HEK293 (cell line): ENCODE results near the gene SGPL1.

ENCODE experiments used
- CTCF ChIA-PET: fragments of 350-600 bp; formaldehyde crosslinking; extraction: SDS; loops from one replicate; lab custom pipeline; 2021; ENCODE audit warnings: antibody characterized with exemption; lab: Yijun Ruan, JAX
- POLR2A ChIA-PET: fragments of 300-600 bp; formaldehyde crosslinking; extraction: SDS; loops from one replicate; lab custom pipeline; 2020; ENCODE audit warnings: antibody characterized with exemption, inconsistent platforms; lab: Yijun Ruan, JAX
- H3K27ac ChIP-seq: fragments of 200-500 bp; sonication (Bioruptor generic); 2 replicates; pipeline ENCODE4 v1.5.1; 2014; ENCODE audit warnings: low read depth, low read length, control low read depth, inconsistent platforms; ENCODE audit errors: extremely low read depth
- H3K36me3 ChIP-seq, 2 experiments: fragments of 200-500 bp in 1 of 2; sonication (Bioruptor generic) in 1 of 2; 1 replicate in 1 of 2; 2 replicates in 1 of 2; pipeline ENCODE4 v1.5.1; 2014 to 2017; ENCODE audit warnings: inconsistent platforms in 2 of 2, low read length in 2 of 2; ENCODE audit not compliant: control insufficient read depth in 2 of 2, insufficient read depth in 1 of 2
- H3K4me1 ChIP-seq: fragments of 200-500 bp; sonication (Bioruptor generic); 2 replicates; pipeline ENCODE4 v1.5.1; 2014; ENCODE audit warnings: mild to moderate bottlenecking, low read length, inconsistent platforms; ENCODE audit not compliant: control insufficient read depth, insufficient read depth
- H3K4me3 ChIP-seq: 2 replicates; pipeline ENCODE4 v1.5.1; 2011; ENCODE audit warnings: low read depth, mild to moderate bottlenecking, control low read depth, low read length, moderate library complexity
- H3K9me3 ChIP-seq: fragments of 200-500 bp; sonication (Bioruptor generic); 2 replicates; pipeline ENCODE4 v1.5.1; 2014; ENCODE audit warnings: low read depth, low read length, inconsistent platforms; ENCODE audit not compliant: control insufficient read depth, insufficient read depth
- FEZF1 ChIP-seq: fragments of 450-650 bp; formaldehyde crosslinking; IDR thresholded peaks from 2 replicates; pipeline ENCODE4 v1.5.1; 2016; ENCODE audit warnings: missing biosample characterization, missing genetic modification characterization
- KLF8 ChIP-seq: fragments of 450-650 bp; formaldehyde crosslinking; IDR thresholded peaks from 2 replicates; pipeline ENCODE4 v1.5.1; 2016; ENCODE audit warnings: missing biosample characterization, missing genetic modification characterization
- SCRT1 ChIP-seq: fragments of 450-650 bp; formaldehyde crosslinking; IDR thresholded peaks from 2 replicates; pipeline ENCODE4 v1.5.1; 2016; ENCODE audit warnings: missing biosample characterization, missing genetic modification characterization, borderline replicate concordance
- TCF7L2 ChIP-seq: IDR thresholded peaks from 2 replicates; pipeline ENCODE4 v1.6.1; 2011; ENCODE audit warnings: low read depth, mild to moderate bottlenecking, inconsistent platforms, low read length, moderate library complexity, borderline replicate concordance
- TRIM28 ChIP-seq: IDR thresholded peaks from 2 replicates; pipeline ENCODE4 v1.6.1; 2011; ENCODE audit warnings: low read length, control low read depth, borderline replicate concordance
- ZBTB17 ChIP-seq: fragments of 450-650 bp; formaldehyde crosslinking; IDR thresholded peaks from 2 replicates; pipeline ENCODE4 v1.5.1; 2016; ENCODE audit warnings: missing biosample characterization, missing genetic modification characterization
- ZNF132 ChIP-seq: fragments of 450-650 bp; formaldehyde crosslinking; IDR thresholded peaks from 2 replicates; pipeline ENCODE4 v1.5.1; 2017; ENCODE audit warnings: missing biosample characterization, missing genetic modification characterization, borderline replicate concordance
- ZNF174 ChIP-seq: fragments of 450-650 bp; formaldehyde crosslinking; IDR thresholded peaks from 2 replicates; pipeline ENCODE4 v1.5.0; 2017; ENCODE audit warnings: missing biosample characterization, mild to moderate bottlenecking, missing genetic modification characterization
- ZNF202 ChIP-seq: fragments of 450-650 bp; formaldehyde crosslinking; IDR thresholded peaks from 2 replicates; pipeline ENCODE4 v1.5.1; 2016; ENCODE audit warnings: missing biosample characterization, missing genetic modification characterization, borderline replicate concordance
- ZNF223 ChIP-seq: fragments of 450-650 bp; formaldehyde crosslinking; IDR thresholded peaks from 2 replicates; pipeline ENCODE4 v1.5.1; 2016; ENCODE audit warnings: missing biosample characterization, missing genetic modification characterization
- ZNF266 ChIP-seq: fragments of 450-650 bp; formaldehyde crosslinking; IDR thresholded peaks from 2 replicates; pipeline ENCODE4 v1.5.1; 2016; ENCODE audit warnings: missing biosample characterization, missing genetic modification characterization, low read depth
- ZNF302 ChIP-seq: fragments of 450-650 bp; formaldehyde crosslinking; IDR thresholded peaks from 2 replicates; pipeline ENCODE4 v1.5.1; 2016; ENCODE audit warnings: missing biosample characterization, missing genetic modification characterization, low read depth
- ZNF311 ChIP-seq: fragments of 450-650 bp; formaldehyde crosslinking; IDR thresholded peaks from 2 replicates; pipeline ENCODE4 v1.5.1; 2017; ENCODE audit warnings: missing biosample characterization, missing genetic modification characterization, borderline replicate concordance
- ZNF335 ChIP-seq: fragments of 450-650 bp; formaldehyde crosslinking; conservative IDR thresholded peaks from 2 replicates; pipeline ENCODE4 v1.5.1; 2016; ENCODE audit warnings: missing biosample characterization, missing genetic modification characterization
- ZNF366 ChIP-seq: fragments of 450-650 bp; formaldehyde crosslinking; conservative IDR thresholded peaks from 2 replicates; pipeline ENCODE4 v1.5.1; 2016; ENCODE audit warnings: missing biosample characterization, missing genetic modification characterization
- ZNF37A ChIP-seq: fragments of 450-650 bp; IDR thresholded peaks from 2 replicates; pipeline ENCODE4 v1.5.1; 2018; ENCODE audit warnings: missing biosample characterization, missing genetic modification characterization
- ZNF585B ChIP-seq: fragments of 450-650 bp; formaldehyde crosslinking; IDR thresholded peaks from 2 replicates; pipeline ENCODE4 v1.5.1; 2016; ENCODE audit warnings: missing biosample characterization, missing genetic modification characterization
- ZNF610 ChIP-seq: fragments of 450-650 bp; formaldehyde crosslinking; IDR thresholded peaks from 2 replicates; pipeline ENCODE4 v1.5.1; 2016; ENCODE audit warnings: missing biosample characterization, missing genetic modification characterization, borderline replicate concordance
- ZNF626 ChIP-seq: fragments of 450-650 bp; sonication (Bioruptor Pico); formaldehyde crosslinking; IDR thresholded peaks from 2 replicates; pipeline ENCODE4 v1.5.1; 2018; ENCODE audit warnings: missing biosample characterization, missing genetic modification characterization, inconsistent platforms
- ZNF654 ChIP-seq: fragments of 450-650 bp; formaldehyde crosslinking; IDR thresholded peaks from 2 replicates; pipeline ENCODE4 v1.5.1; 2016; ENCODE audit warnings: low read depth, missing biosample characterization, missing genetic modification characterization
- ZNF664 ChIP-seq: fragments of 450-650 bp; formaldehyde crosslinking; IDR thresholded peaks from 2 replicates; pipeline ENCODE4 v1.5.1; 2016; ENCODE audit warnings: missing biosample characterization, missing genetic modification characterization
- TF ChIP-seq, protein P1 (sequence below): fragments of 450-650 bp; formaldehyde crosslinking; IDR thresholded peaks from 2 replicates; pipeline ENCODE4 v1.5.0; 2017; ENCODE audit warnings: missing biosample characterization, missing genetic modification characterization, borderline replicate concordance
- TF ChIP-seq, protein P2 (sequence below): fragments of 450-650 bp; formaldehyde crosslinking; optimal IDR thresholded peaks from 2 replicates; pipeline ENCODE3; 2016; ENCODE audit warnings: missing biosample characterization, mild to moderate bottlenecking, missing genetic modification characterization
- TF ChIP-seq, protein P3 (sequence below): fragments of 450-650 bp; formaldehyde crosslinking; IDR thresholded peaks from 2 replicates; pipeline ENCODE4 v1.5.1; 2016; ENCODE audit warnings: missing biosample characterization, missing genetic modification characterization

Gene SGPL1

DNA sequence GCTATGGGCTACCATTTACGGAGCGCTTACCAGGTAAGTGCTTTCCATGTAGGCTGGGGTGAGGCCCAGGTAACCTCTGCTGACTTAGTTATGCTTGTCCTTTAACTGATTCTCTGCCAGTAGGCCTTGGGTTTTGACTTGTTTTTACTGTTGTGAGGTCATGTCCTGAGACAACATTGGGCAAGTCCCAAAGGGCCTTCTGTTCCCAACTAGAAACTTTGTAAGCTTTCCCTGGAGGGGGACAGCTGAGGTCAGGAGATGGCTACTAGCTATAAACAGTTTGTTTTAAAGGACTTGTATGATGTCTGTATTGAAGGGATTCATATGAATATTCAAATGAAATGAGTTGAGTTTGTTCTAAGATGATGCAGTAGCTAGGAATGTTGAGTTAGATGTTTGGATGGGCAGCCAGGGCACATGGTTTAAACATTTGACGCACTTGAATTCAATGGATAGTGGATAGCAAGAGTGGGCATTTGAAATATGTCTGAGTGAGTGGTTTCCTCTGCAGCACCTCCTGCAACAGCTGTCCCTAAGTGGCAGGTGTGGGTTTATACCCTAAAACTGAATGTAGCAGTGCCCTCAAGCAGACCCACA is 10.0 kb upstream of the SGPL1 start:
- ChIA-PET CTCF (interaction anchor here (1.4 kb wide), 1 partner anchor 9 kb away, joined by 5 read pairs; no protein-coding TSS in a partner anchor), POLR2A (no interaction called here)
- H3K4me1 ChIP-seq, result no peaks in the 10 kb centered on the region
- H3K27ac ChIP-seq, result no peak overlapping the region
- no peaks in the 10 kb centered on the region for H3K36me3 ChIP-seq
- H3K9me3 ChIP-seq, result no peaks in the 10 kb centered on the region
- H3K4me3 ChIP-seq, result no peak overlapping the region
- TF ChIP-seq ZNF132 (tag by site-specific recombination), result no peak
- no peak for TF ChIP-seq ZBTB17 (tag by site-specific recombination)
- TF ChIP-seq TCF7L2, result no peak
- no peak for TF ChIP-seq ZNF202 (tag by site-specific recombination)
- TF ChIP-seq ZNF664 (tag by site-specific recombination), result no peak
- no peak for TF ChIP-seq KLF8 (tag by site-specific recombination)
- no peak for TF ChIP-seq FEZF1 (tag by site-specific recombination)

DNA sequence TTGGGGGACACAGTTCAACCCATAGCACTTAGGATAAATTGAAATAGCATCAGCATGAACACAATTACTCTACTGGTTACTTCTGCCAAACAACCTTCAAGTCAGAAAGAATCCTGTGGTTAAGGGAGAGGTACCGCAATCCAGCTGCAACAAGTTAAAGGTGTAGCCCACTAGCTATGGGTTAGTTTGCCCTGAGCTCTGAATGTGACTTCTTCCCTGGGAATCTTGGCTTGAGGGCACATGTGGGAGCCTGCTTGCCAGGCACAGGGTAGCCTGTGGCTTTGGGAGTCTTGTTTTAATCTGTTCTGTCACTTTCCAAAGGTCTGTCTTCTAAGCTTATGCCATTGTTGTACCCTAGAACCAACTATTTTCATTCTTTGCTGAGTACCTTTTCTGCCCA is 8.9 kb upstream of the SGPL1 start:
- CTCF ChIA-PET, result interaction anchor here (0.6 to 1.2 kb wide), 3 partner anchors 73 to 419 kb away, joined by 3 read pairs; no protein-coding TSS in a partner anchor
- no peak for TF ChIP-seq ZNF37A (tag by site-specific recombination)
- TF ChIP-seq ZNF223 (tag by site-specific recombination), result no peak
- TF ChIP-seq ZNF266 (tag by site-specific recombination), result no peak
- no peak for TF ChIP-seq ZNF366 (tag by site-specific recombination)
- TF ChIP-seq ZNF335 (tag by site-specific recombination), result no peak
- TF ChIP-seq, protein P1, sequence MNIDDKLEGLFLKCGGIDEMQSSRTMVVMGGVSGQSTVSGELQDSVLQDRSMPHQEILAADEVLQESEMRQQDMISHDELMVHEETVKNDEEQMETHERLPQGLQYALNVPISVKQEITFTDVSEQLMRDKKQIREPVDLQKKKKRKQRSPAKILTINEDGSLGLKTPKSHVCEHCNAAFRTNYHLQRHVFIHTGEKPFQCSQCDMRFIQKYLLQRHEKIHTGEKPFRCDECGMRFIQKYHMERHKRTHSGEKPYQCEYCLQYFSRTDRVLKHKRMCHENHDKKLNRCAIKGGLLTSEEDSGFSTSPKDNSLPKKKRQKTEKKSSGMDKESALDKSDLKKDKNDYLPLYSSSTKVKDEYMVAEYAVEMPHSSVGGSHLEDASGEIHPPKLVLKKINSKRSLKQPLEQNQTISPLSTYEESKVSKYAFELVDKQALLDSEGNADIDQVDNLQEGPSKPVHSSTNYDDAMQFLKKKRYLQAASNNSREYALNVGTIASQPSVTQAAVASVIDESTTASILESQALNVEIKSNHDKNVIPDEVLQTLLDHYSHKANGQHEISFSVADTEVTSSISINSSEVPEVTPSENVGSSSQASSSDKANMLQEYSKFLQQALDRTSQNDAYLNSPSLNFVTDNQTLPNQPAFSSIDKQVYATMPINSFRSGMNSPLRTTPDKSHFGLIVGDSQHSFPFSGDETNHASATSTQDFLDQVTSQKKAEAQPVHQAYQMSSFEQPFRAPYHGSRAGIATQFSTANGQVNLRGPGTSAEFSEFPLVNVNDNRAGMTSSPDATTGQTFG, result no peak
- TF ChIP-seq ZNF202 (tag by site-specific recombination), result no peak
- TF ChIP-seq, protein P2, sequence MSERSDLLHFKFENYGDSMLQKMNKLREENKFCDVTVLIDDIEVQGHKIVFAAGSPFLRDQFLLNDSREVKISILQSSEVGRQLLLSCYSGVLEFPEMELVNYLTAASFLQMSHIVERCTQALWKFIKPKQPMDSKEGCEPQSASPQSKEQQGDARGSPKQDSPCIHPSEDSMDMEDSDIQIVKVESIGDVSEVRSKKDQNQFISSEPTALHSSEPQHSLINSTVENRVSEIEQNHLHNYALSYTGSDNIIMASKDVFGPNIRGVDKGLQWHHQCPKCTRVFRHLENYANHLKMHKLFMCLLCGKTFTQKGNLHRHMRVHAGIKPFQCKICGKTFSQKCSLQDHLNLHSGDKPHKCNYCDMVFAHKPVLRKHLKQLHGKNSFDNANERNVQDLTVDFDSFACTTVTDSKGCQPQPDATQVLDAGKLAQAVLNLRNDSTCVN (tag by site-specific recombination), result no peak
- TF ChIP-seq ZNF585B (tag by site-specific recombination), result no peak
- no peak for TF ChIP-seq ZNF626 (tag by site-specific recombination)
- TF ChIP-seq ZNF174 (tag by site-specific recombination), result no peak
- no peak for TF ChIP-seq ZNF311 (tag by site-specific recombination)
- TF ChIP-seq, all 188 proteins: peak for 0

DNA sequence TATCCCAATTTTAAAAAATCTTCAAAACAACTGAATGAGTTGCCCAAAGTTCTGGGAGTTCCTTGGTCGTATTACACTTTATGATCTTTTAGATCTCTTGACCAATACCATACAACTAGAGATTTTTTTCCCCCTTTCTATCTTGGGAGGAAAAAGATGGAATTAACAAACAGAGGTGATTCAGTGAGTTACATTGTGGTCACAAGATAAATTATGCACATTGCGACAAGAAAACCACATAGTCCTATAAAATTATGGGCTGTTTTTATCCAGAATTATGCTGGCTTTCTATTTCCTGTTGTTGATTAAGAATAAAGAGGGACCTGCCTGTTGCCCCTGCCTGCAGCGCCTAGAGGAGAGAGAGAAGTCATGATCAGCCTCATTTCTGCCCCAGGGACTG is 8.2 kb upstream of the SGPL1 start:
- Histone ChIP-seq H3K27ac (no peak overlapping the region), H3K4me3 (no peak overlapping the region), H3K4me1 (no peaks in the 10 kb centered on the region), H3K9me3 (no peaks in the 10 kb centered on the region), H3K36me3 (no peaks in the 10 kb centered on the region)
- POLR2A ChIA-PET, result no interaction called here
- CTCF ChIA-PET, result interaction anchor here (0.6 kb wide), 1 partner anchor 319 kb away, joined by 3 read pairs; no protein-coding TSS in a partner anchor
- TF ChIP-seq TRIM28 (no peak), ZNF302 (tag by site-specific recombination) (no peak), ZNF654 (tag by site-specific recombination) (no peak), ZNF610 (tag by site-specific recombination) (no peak), SCRT1 (tag by site-specific recombination) (no peak)
- TF ChIP-seq, protein P3, sequence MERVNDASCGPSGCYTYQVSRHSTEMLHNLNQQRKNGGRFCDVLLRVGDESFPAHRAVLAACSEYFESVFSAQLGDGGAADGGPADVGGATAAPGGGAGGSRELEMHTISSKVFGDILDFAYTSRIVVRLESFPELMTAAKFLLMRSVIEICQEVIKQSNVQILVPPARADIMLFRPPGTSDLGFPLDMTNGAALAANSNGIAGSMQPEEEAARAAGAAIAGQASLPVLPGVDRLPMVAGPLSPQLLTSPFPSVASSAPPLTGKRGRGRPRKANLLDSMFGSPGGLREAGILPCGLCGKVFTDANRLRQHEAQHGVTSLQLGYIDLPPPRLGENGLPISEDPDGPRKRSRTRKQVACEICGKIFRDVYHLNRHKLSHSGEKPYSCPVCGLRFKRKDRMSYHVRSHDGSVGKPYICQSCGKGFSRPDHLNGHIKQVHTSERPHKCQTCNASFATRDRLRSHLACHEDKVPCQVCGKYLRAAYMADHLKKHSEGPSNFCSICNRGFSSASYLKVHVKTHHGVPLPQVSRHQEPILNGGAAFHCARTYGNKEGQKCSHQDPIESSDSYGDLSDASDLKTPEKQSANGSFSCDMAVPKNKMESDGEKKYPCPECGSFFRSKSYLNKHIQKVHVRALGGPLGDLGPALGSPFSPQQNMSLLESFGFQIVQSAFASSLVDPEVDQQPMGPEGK, result no peak
- TF ChIP-seq, protein P1, result no peak

More for the DNA sequence above, 8.9 kb upstream of the SGPL1 start:
- H3K4me1 ChIP-seq, result no peaks in the 10 kb centered on the region
- POLR2A ChIA-PET, result no interaction called here
- H3K9me3 ChIP-seq, result no peaks in the 10 kb centered on the region
- H3K27ac ChIP-seq, result no peak overlapping the region
- no peaks in the 10 kb centered on the region for H3K36me3 ChIP-seq
- H3K4me3 ChIP-seq, result no peak overlapping the region
